Activated CD8-positive, alpha-beta T cell treated with anti-CD3 and anti-CD28 coated beads for 36 hours (primary cell): Measurements from ENCODE around the gene MAGIX. TPM values are rescaled to one million over a fixed set of nuclear protein-coding genes. Genes with fewer than 3 reads are reported as not detected.

Source experiments
- ATAC-seq: fragments of 200-7000 bp; cut with Tn5 transposase; one replicate; pipeline ENCODE4 v1.10.0; 2021; ENCODE audit warnings: mild to moderate bottlenecking, moderate library complexity
- CTCF ChIA-PET: fragments of 350-600 bp; sonication (Branson Sonifier 250); formaldehyde crosslinking; loops from one replicate; lab custom pipeline; 2021; ENCODE audit warnings: antibody characterized with exemption; lab: Charles Lee
- POLR2A ChIA-PET: fragments of 350-600 bp; sonication (Branson Sonifier 250); formaldehyde crosslinking; loops from one replicate; lab custom pipeline; 2021; ENCODE audit warnings: antibody characterized with exemption; lab: Charles Lee
- DNase-seq: peaks from one replicate; pipeline ENCODE4 v3.0.0-alpha.2; 2020
- H3K27ac Mint-ChIP-seq: one replicate; pipeline ENCODE4 v1.8.0; 2021; ENCODE audit warnings: mild to moderate bottlenecking, mixed read lengths
- H3K27me3 Mint-ChIP-seq: one replicate; pipeline ENCODE4 v1.8.0; 2021; ENCODE audit warnings: mixed read lengths
- H3K36me3 Mint-ChIP-seq: one replicate; pipeline ENCODE4 v1.8.0; 2021; ENCODE audit warnings: low read depth, mixed read lengths
- H3K4me1 Mint-ChIP-seq: one replicate; pipeline ENCODE4 v1.8.0; 2021; ENCODE audit warnings: low read depth, mixed read lengths
- H3K4me3 Mint-ChIP-seq: one replicate; pipeline ENCODE4 v1.8.0; 2021; ENCODE audit warnings: mild to moderate bottlenecking, moderate library complexity, mixed read lengths
- H3K9me3 Mint-ChIP-seq: one replicate; pipeline ENCODE4 v1.8.0; 2021; ENCODE audit warnings: mixed read lengths
- CTCF ChIP-seq: fragments of 200-600 bp; IDR thresholded peaks from one replicate; pipeline ENCODE4 v1.8.0; 2022; ENCODE audit warnings: antibody characterized with exemption, mild to moderate bottlenecking
- intact Hi-C: fragments of 100-400 bp; cut with micrococcal nuclease; formaldehyde crosslinking; loops from one replicate; pipeline ENCODE4 v1.10.0; 2022
- total RNA-seq, 2 experiments: library from RNA; stranded (reverse); gene quantifications; one replicate each; pipeline ENCODE4 v1.2.3, GENCODE V29; 2021

Gene MAGIX
- total RNA-seq, 2 experiments from 2014 or later: 0.54 to 0.87 TPM

- Mint-ChIP-seq H3K27me3 (no peaks in the 10 kb centered on the region), H3K4me3 (peak overlapping the region; percentile 51), H3K36me3 (no peaks in the 10 kb centered on the region), H3K4me1 (peaks cover 18% of the 10 kb centered on the region), H3K27ac (no peak overlapping the region), H3K9me3 (no peaks in the 10 kb centered on the region)
- ATAC-seq: no peak
- DNase-seq: no peak
- POLR2A ChIA-PET: no interaction called here
- CTCF ChIA-PET: no interaction called here
- no peak for TF ChIP-seq CTCF
- intact Hi-C loops: no loop called here
Observed at GRCh38 chrX:49199315-49199595, 36.7 kb downstream of the MAGIX start.

- DNase-seq (peak; percentile 92), ATAC-seq (peak; percentile 99)
- Mint-ChIP-seq H3K4me3 (peak within 1 kb of the TSS; percentile 54), H3K36me3 (no peaks in the 10 kb centered on the region), H3K27ac (peak within 1 kb of the TSS; percentile 67), H3K9me3 (no peaks in the 10 kb centered on the region), H3K27me3 (no peaks in the 10 kb centered on the region), H3K4me1 (peaks cover 18% of the 10 kb centered on the region)
- intact Hi-C loops: no loop called here
- CTCF ChIA-PET: interaction anchor here (1.0 kb wide), 1 partner anchor 9 kb away, joined by 3 read pairs; no protein-coding TSS in a partner anchor
- no peak for TF ChIP-seq CTCF
- POLR2A ChIA-PET: interaction anchor here (0.6 to 0.9 kb wide), 3 partner anchors 10 to 77 kb away, joined by 3 to 4 read pairs (median 3); no protein-coding TSS in a partner anchor
Observed at GRCh38 chrX:49199906-49200771, 37.6 kb downstream of the MAGIX start, which contains the start of gene SYP. TSS of gene SYP (minus strand) at chrX:49200193. CDS start at chrX:49200186, 7 bp downstream.

- no peaks in the 10 kb centered on the region for H3K27me3 Mint-ChIP-seq
- no peaks in the 10 kb centered on the region for H3K9me3 Mint-ChIP-seq
- DNase-seq (no peak), ATAC-seq (no peak)
- ChIA-PET CTCF (interaction anchor here (1.3 kb wide), 1 partner anchor 33 kb away, joined by 3 read pairs; the partner anchor contains the start of gene CCDC22), POLR2A (interaction anchor here (1.1 kb wide), 1 partner anchor 55 kb away, joined by 3 read pairs; no protein-coding TSS in a partner anchor)
- TF ChIP-seq CTCF: no peak
- intact Hi-C loops: no loop called here
- H3K4me1 Mint-ChIP-seq: peaks cover 16% of the 10 kb centered on the region
- H3K4me3 Mint-ChIP-seq: no peak overlapping the region
- H3K36me3 Mint-ChIP-seq: no peaks in the 10 kb centered on the region
- H3K27ac Mint-ChIP-seq: no peak overlapping the region
Observed at GRCh38 chrX:49202022-49202421, 39.5 kb downstream of the MAGIX start.

- CTCF ChIA-PET: no interaction called here
- intact Hi-C loops: no loop called here
- no peaks in the 10 kb centered on the region for H3K36me3 Mint-ChIP-seq
- peaks cover 9% of the 10 kb centered on the region for H3K4me1 Mint-ChIP-seq
- POLR2A ChIA-PET: no interaction called here
- no peak overlapping the region for H3K27ac Mint-ChIP-seq
- no peaks in the 10 kb centered on the region for H3K27me3 Mint-ChIP-seq
- DNase-seq (no peak), ATAC-seq (no peak)
- no peak overlapping the region for H3K4me3 Mint-ChIP-seq
- no peaks in the 10 kb centered on the region for H3K9me3 Mint-ChIP-seq
- no peak for TF ChIP-seq CTCF
Observed at GRCh38 chrX:49203536-49203935, 41.0 kb downstream of the MAGIX start.

GRCh38 chrX:49204017-49204416 lies 41.5 kb downstream of the MAGIX start:
- ChIA-PET CTCF (no interaction called here), POLR2A (no interaction called here)
- H3K4me1 Mint-ChIP-seq: peaks cover 5% of the 10 kb centered on the region
- TF ChIP-seq CTCF: no peak
- no peak for ATAC-seq
- no peak overlapping the region for H3K27ac Mint-ChIP-seq
- no peaks in the 10 kb centered on the region for H3K36me3 Mint-ChIP-seq
- H3K9me3 Mint-ChIP-seq: no peaks in the 10 kb centered on the region
- intact Hi-C loops: no loop called here
- no peaks in the 10 kb centered on the region for H3K27me3 Mint-ChIP-seq
- no peak overlapping the region for H3K4me3 Mint-ChIP-seq
- DNase-seq: no peak
